CD4-positive, alpha-beta T cell (primary cell): Measurements from ENCODE around the gene YPEL1. TPM values are rescaled to one million over a fixed set of nuclear protein-coding genes. Genes with fewer than 3 reads are reported as not detected.

Source experiments
- ATAC-seq: fragments of 200-7000 bp; cut with Tn5 transposase; one replicate; pipeline ENCODE4 v1.10.0; 2022; ENCODE audit warnings: mild to moderate bottlenecking; ENCODE audit not compliant: poor library complexity
- CTCF ChIA-PET: fragments of 350-600 bp; sonication (Branson Sonifier 250); formaldehyde crosslinking; loops from one replicate; lab custom pipeline; 2021; ENCODE audit warnings: antibody characterized with exemption, inconsistent platforms; lab: Charles Lee
- POLR2A ChIA-PET: fragments of 350-600 bp; sonication (Branson Sonifier 250); formaldehyde crosslinking; loops from one replicate; lab custom pipeline; 2021; ENCODE audit warnings: antibody characterized with exemption, inconsistent platforms; lab: Charles Lee
- DNase-seq, 14 experiments: peaks; one replicate each; pipeline ENCODE4 v3.0.0-alpha.2; 2013 to 2020; ENCODE audit warnings: mixed read lengths in 2 of 14
- H3K27ac ChIP-seq, 2 donors: one replicate each; pipeline versions ENCODE4 v1.5.1 to v1.7.0; 2013; ENCODE audit warnings: low read length in 2 of 2, low read depth in 1 of 2, mild to moderate bottlenecking in 1 of 2
- H3K27me3 ChIP-seq, 2 experiments: 1 replicate in 1 of 2; 2 replicates in 1 of 2; pipeline versions ENCODE4 v1.6.1 to v1.7.0; 2013; ENCODE audit warnings: low read length in 2 of 2, control low read depth in 1 of 2, mild to moderate bottlenecking in 1 of 2, moderate library complexity in 1 of 2; ENCODE audit not compliant: insufficient read depth in 2 of 2, control insufficient read depth in 1 of 2
- H3K36me3 ChIP-seq: one replicate; pipeline ENCODE4 v1.6.1; 2013; ENCODE audit warnings: low read length, control low read depth; ENCODE audit not compliant: insufficient read depth
- H3K4me1 ChIP-seq: one replicate; pipeline ENCODE4 v1.6.1; 2013; ENCODE audit warnings: low read length, control low read depth; ENCODE audit not compliant: insufficient read depth
- H3K4me3 ChIP-seq: one replicate; pipeline ENCODE4 v1.5.1; 2013; ENCODE audit warnings: mild to moderate bottlenecking, low read length, moderate library complexity
- H3K9me3 ChIP-seq, 2 experiments: 1 replicate in 1 of 2; 2 replicates in 1 of 2; pipeline versions ENCODE4 v1.6.1 to v1.7.0; 2013; ENCODE audit warnings: low read length in 2 of 2, mild to moderate bottlenecking in 2 of 2, control low read depth in 1 of 2, moderate library complexity in 1 of 2; ENCODE audit not compliant: control insufficient read depth in 1 of 2, insufficient read depth in 1 of 2
- H3K27ac Mint-ChIP-seq: one replicate; pipeline ENCODE4 v1.8.0; 2020; ENCODE audit warnings: mixed read lengths
- H3K27me3 Mint-ChIP-seq: one replicate; pipeline ENCODE4 v1.8.0; 2021; ENCODE audit warnings: mixed read lengths
- H3K36me3 Mint-ChIP-seq: one replicate; pipeline ENCODE4 v1.8.0; 2021; ENCODE audit warnings: low read depth, mixed read lengths
- H3K4me1 Mint-ChIP-seq: one replicate; pipeline ENCODE4 v1.8.0; 2021; ENCODE audit warnings: low read depth, mixed read lengths
- H3K4me3 Mint-ChIP-seq: one replicate; pipeline ENCODE4 v1.8.0; 2020; ENCODE audit warnings: mild to moderate bottlenecking, mixed read lengths
- H3K9me3 Mint-ChIP-seq: one replicate; pipeline ENCODE4 v1.8.0; 2020; ENCODE audit warnings: mixed read lengths
- CTCF ChIP-seq: fragments of 200-600 bp; IDR thresholded peaks from one replicate; pipeline ENCODE4 v1.8.0; 2022; ENCODE audit warnings: antibody characterized with exemption, mild to moderate bottlenecking
- intact Hi-C, 2 experiments: fragments of 100-400 bp; cut with DNase I in 1 of 2; cut with micrococcal nuclease in 1 of 2; formaldehyde crosslinking; loops; one replicate each; pipeline versions ENCODE4 v1.15.1 to v1.9.0; 2023 to 2025; cut with DNase I, micrococcal nuclease
- total RNA-seq, 174 experiments: library from RNA in 2 of 174; stranded (reverse) in 2 of 174; gene quantifications; one replicate each; pipeline ENCODE4 v1.2.3 and lab custom pipeline; 2021 to 2026

Gene YPEL1
- total RNA-seq, 2 experiments from 2014 or later = 2.3 to 2.6 TPM

GRCh38 chr22:21686193-21686608 is 49.4 kb downstream of the YPEL1 start:
- no peak for TF ChIP-seq CTCF
- no peak overlapping the region for H3K27ac Mint-ChIP-seq
- Histone ChIP-seq H3K9me3 (no peaks in the 10 kb centered on the region), H3K4me3 (no peak overlapping the region), H3K4me1 (no peaks in the 10 kb centered on the region), H3K27ac (no peak overlapping the region), H3K36me3 (peaks cover 86% of the 10 kb centered on the region), H3K27me3 (no peaks in the 10 kb centered on the region)
- no peaks in the 10 kb centered on the region for H3K4me1 Mint-ChIP-seq
- H3K4me3 Mint-ChIP-seq = no peak overlapping the region
- H3K9me3 Mint-ChIP-seq = no peaks in the 10 kb centered on the region
- ChIA-PET POLR2A (no interaction called here), CTCF (no interaction called here)
- DNase-seq (no peak), ATAC-seq (no peak)
- H3K36me3 Mint-ChIP-seq = peaks cover 73% of the 10 kb centered on the region
- intact Hi-C loops = no loop called here
- no peaks in the 10 kb centered on the region for H3K27me3 Mint-ChIP-seq

GRCh38 chr22:21685164-21685513 is 50.5 kb downstream of the YPEL1 start:
- TF ChIP-seq CTCF = no peak
- ChIA-PET POLR2A (no interaction called here), CTCF (no interaction called here)
- DNase-seq (no peak), ATAC-seq (no peak)
- H3K4me1 ChIP-seq = no peaks in the 10 kb centered on the region
- H3K4me1 Mint-ChIP-seq = no peaks in the 10 kb centered on the region
- peaks cover 67% of the 10 kb centered on the region for H3K36me3 Mint-ChIP-seq
- no peak overlapping the region for H3K4me3 Mint-ChIP-seq
- H3K27ac Mint-ChIP-seq = no peak overlapping the region
- no peak overlapping the region for H3K27ac ChIP-seq
- no peaks in the 10 kb centered on the region for H3K9me3 Mint-ChIP-seq
- no peaks in the 10 kb centered on the region for H3K27me3 ChIP-seq
- H3K36me3 ChIP-seq = peaks cover 90% of the 10 kb centered on the region
- H3K4me3 ChIP-seq = no peak overlapping the region
- H3K9me3 ChIP-seq = no peaks in the 10 kb centered on the region
- intact Hi-C loops = no loop called here
- no peaks in the 10 kb centered on the region for H3K27me3 Mint-ChIP-seq

- Histone ChIP-seq H3K4me1 (no peaks in the 10 kb centered on the region), H3K27ac (no peak overlapping the region), H3K4me3 (no peak overlapping the region), H3K36me3 (peaks cover 87% of the 10 kb centered on the region), H3K9me3 (no peaks in the 10 kb centered on the region), H3K27me3 (no peaks in the 10 kb centered on the region)
- no peak for TF ChIP-seq CTCF
- H3K4me3 Mint-ChIP-seq = no peak overlapping the region
- ATAC-seq = no peak
- no peaks in the 10 kb centered on the region for H3K9me3 Mint-ChIP-seq
- POLR2A ChIA-PET = no interaction called here
- no peak for DNase-seq
- intact Hi-C loops = no loop called here
- H3K4me1 Mint-ChIP-seq = no peaks in the 10 kb centered on the region
- no peak overlapping the region for H3K27ac Mint-ChIP-seq
- CTCF ChIA-PET = no interaction called here
- no peaks in the 10 kb centered on the region for H3K27me3 Mint-ChIP-seq
- H3K36me3 Mint-ChIP-seq = peaks cover 65% of the 10 kb centered on the region
Observed at GRCh38 chr22:21684492-21685163, 51.0 kb downstream of the YPEL1 start.
